Measurements from ENCODE around the gene CARM1. TPM values are rescaled to one million over a fixed set of nuclear protein-coding genes. Genes with fewer than 3 reads are reported as not detected.
"Not testable (repeated sequence)": the region's sequence is repeated elsewhere in the genome, so short reads cannot be mapped to it uniquely, and the experiment has no call there.

The CARM1 gene
- total and polyA plus RNA-seq, 2 donors (not counting 1 experiment from before 2014, with no cell fraction given), result 24.8 to 41.9 TPM

- TF ChIP-seq EZH2 (IDR thresholded peaks at IDR 0.05; ENCODE audit: low read length, missing control alignments) (no peak), CTCF (conservative IDR thresholded peaks at IDR 0.05 in 1 of 2, IDR thresholded peaks at IDR 0.05 in 1 of 2; ENCODE audit: low read depth in 1 of 2, low read length in 2 of 2) (no peak)
- no peak for DNase-seq (ENCODE audit: low read depth in 2 of 2)
- no peak overlapping the region for H3K4me2 ChIP-seq (ENCODE audit: extremely low read depth, insufficient read depth, low read length)
- H3K79me2 ChIP-seq (ENCODE audit: control insufficient read depth, insufficient read depth, low read length), result no peaks in the 10 kb centered on the region
- H3K9ac ChIP-seq (ENCODE audit: insufficient read depth, low read length), result no peak overlapping the region
- no peaks in the 10 kb centered on the region for H3K9me3 ChIP-seq (ENCODE audit: control insufficient read depth, insufficient read depth, low read depth, low read length)
- H3K27ac ChIP-seq (ENCODE audit: insufficient read depth, low read length), result no peak overlapping the region
- H4K20me1 ChIP-seq (ENCODE audit: control insufficient read depth, extremely low read depth, insufficient read depth, low read length), result no peaks in the 10 kb centered on the region
- no peaks in the 10 kb centered on the region for H3K4me1 ChIP-seq (ENCODE audit: control insufficient read depth, extremely low read depth, insufficient read depth, low read length)
- H2AFZ ChIP-seq (ENCODE audit: low read length), result no peak overlapping the region
- H3K27me3 ChIP-seq (ENCODE audit: control insufficient read depth, insufficient read depth, low read length), result peaks cover 3% of the 10 kb centered on the region
- no peaks in the 10 kb centered on the region for H3K36me3 ChIP-seq (ENCODE audit: control insufficient read depth, insufficient read depth, low read length)
- H3K4me3 ChIP-seq (replicated peaks in 1 of 4; ENCODE audit: control extremely low read depth in 1 of 4, insufficient read depth in 1 of 4, low read depth in 3 of 4, low read length in 4 of 4), result no peak overlapping the region
Observed at GRCh38 chr19:10852941-10853340, 18.4 kb upstream of the CARM1 start.

GRCh38 chr19:10854350-10855089, 16.8 kb upstream of the CARM1 start:
- Histone ChIP-seq H4K20me1 (ENCODE audit: control insufficient read depth, extremely low read depth, insufficient read depth, low read length) (no peaks in the 10 kb centered on the region), H3K4me1 (ENCODE audit: control insufficient read depth, extremely low read depth, insufficient read depth, low read length) (no peaks in the 10 kb centered on the region), H2AFZ (ENCODE audit: low read length) (no peak overlapping the region), H3K4me3 (replicated peaks in 1 of 4; ENCODE audit: control extremely low read depth in 1 of 4, insufficient read depth in 1 of 4, low read depth in 3 of 4, low read length in 4 of 4) (no peak overlapping the region), H3K27me3 (ENCODE audit: control insufficient read depth, insufficient read depth, low read length) (no peaks in the 10 kb centered on the region), H3K36me3 (ENCODE audit: control insufficient read depth, insufficient read depth, low read length) (no peaks in the 10 kb centered on the region), H3K9ac (ENCODE audit: insufficient read depth, low read length) (no peak overlapping the region), H3K79me2 (ENCODE audit: control insufficient read depth, insufficient read depth, low read length) (no peaks in the 10 kb centered on the region), H3K4me2 (ENCODE audit: extremely low read depth, insufficient read depth, low read length) (no peak overlapping the region), H3K27ac (ENCODE audit: insufficient read depth, low read length) (no peak overlapping the region), H3K9me3 (ENCODE audit: control insufficient read depth, insufficient read depth, low read depth, low read length) (no peaks in the 10 kb centered on the region)
- DNase-seq (ENCODE audit: low read depth in 2 of 2), result no peak
- TF ChIP-seq EZH2 (IDR thresholded peaks at IDR 0.05; ENCODE audit: low read length, missing control alignments), result no peak
- no peak for TF ChIP-seq CTCF (conservative IDR thresholded peaks at IDR 0.05 in 1 of 2, IDR thresholded peaks at IDR 0.05 in 1 of 2; ENCODE audit: low read depth in 1 of 2, low read length in 2 of 2)

GRCh38 chr19:10855879-10856522, 15.4 kb upstream of the CARM1 start:
- Histone ChIP-seq H3K9me3 (ENCODE audit: control insufficient read depth, insufficient read depth, low read depth, low read length) (no peaks in the 10 kb centered on the region), H3K4me1 (ENCODE audit: control insufficient read depth, extremely low read depth, insufficient read depth, low read length) (no peaks in the 10 kb centered on the region), H3K27me3 (ENCODE audit: control insufficient read depth, insufficient read depth, low read length) (no peaks in the 10 kb centered on the region), H3K9ac (ENCODE audit: insufficient read depth, low read length) (no peak overlapping the region), H2AFZ (ENCODE audit: low read length) (no peak overlapping the region), H4K20me1 (ENCODE audit: control insufficient read depth, extremely low read depth, insufficient read depth, low read length) (no peaks in the 10 kb centered on the region), H3K36me3 (ENCODE audit: control insufficient read depth, insufficient read depth, low read length) (no peaks in the 10 kb centered on the region), H3K27ac (ENCODE audit: insufficient read depth, low read length) (no peak overlapping the region), H3K4me3 (replicated peaks in 1 of 4; ENCODE audit: control extremely low read depth in 1 of 4, insufficient read depth in 1 of 4, low read depth in 3 of 4, low read length in 4 of 4) (no peak overlapping the region), H3K4me2 (ENCODE audit: extremely low read depth, insufficient read depth, low read length) (no peak overlapping the region), H3K79me2 (ENCODE audit: control insufficient read depth, insufficient read depth, low read length) (no peaks in the 10 kb centered on the region)
- TF ChIP-seq EZH2 (IDR thresholded peaks at IDR 0.05; ENCODE audit: low read length, missing control alignments), result no peak
- peak; percentile 32 to 52 for TF ChIP-seq CTCF (conservative IDR thresholded peaks at IDR 0.05 in 1 of 2, IDR thresholded peaks at IDR 0.05 in 1 of 2; ENCODE audit: low read depth in 1 of 2, low read length in 2 of 2)
- no peak for DNase-seq (ENCODE audit: low read depth in 2 of 2)

- not testable (repeated sequence) for H3K27me3 ChIP-seq (ENCODE audit: control insufficient read depth, insufficient read depth, low read length); H4K20me1 ChIP-seq (ENCODE audit: control insufficient read depth, extremely low read depth, insufficient read depth, low read length)
Observed at GRCh38 chr19:10856899-10857298, 14.5 kb upstream of the CARM1 start.

More at GRCh38 chr19:10856899-10857298, 14.5 kb upstream of the CARM1 start:
- not testable (repeated sequence) for H3K27ac ChIP-seq (ENCODE audit: insufficient read depth, low read length); H3K36me3 ChIP-seq (ENCODE audit: control insufficient read depth, insufficient read depth, low read length); H2AFZ ChIP-seq (ENCODE audit: low read length); DNase-seq (ENCODE audit: low read depth in 2 of 2); H3K9me3 ChIP-seq (ENCODE audit: control insufficient read depth, insufficient read depth, low read depth, low read length); H3K9ac ChIP-seq (ENCODE audit: insufficient read depth, low read length); H3K79me2 ChIP-seq (ENCODE audit: control insufficient read depth, insufficient read depth, low read length); H3K4me3 ChIP-seq (replicated peaks in 1 of 4; ENCODE audit: control extremely low read depth in 1 of 4, insufficient read depth in 1 of 4, low read depth in 3 of 4, low read length in 4 of 4); H3K4me1 ChIP-seq (ENCODE audit: control insufficient read depth, extremely low read depth, insufficient read depth, low read length); H3K4me2 ChIP-seq (ENCODE audit: extremely low read depth, insufficient read depth, low read length)
